Activated CD8-positive, alpha-beta memory T cell treated with anti-CD3 and anti-CD28 coated beads, Interleukin-2, amount 50 U/mL, for 4 hours (primary cell): ENCODE data around the gene GRK7.
"Not testable (repeated sequence)": the region's sequence is repeated elsewhere in the genome, so short reads cannot be mapped to it uniquely, and the experiment has no call there.

Source experiments
- DNase-seq: peaks from one replicate; pipeline ENCODE4 v3.0.0-alpha.2; 2020

The GRK7 gene

DNA sequence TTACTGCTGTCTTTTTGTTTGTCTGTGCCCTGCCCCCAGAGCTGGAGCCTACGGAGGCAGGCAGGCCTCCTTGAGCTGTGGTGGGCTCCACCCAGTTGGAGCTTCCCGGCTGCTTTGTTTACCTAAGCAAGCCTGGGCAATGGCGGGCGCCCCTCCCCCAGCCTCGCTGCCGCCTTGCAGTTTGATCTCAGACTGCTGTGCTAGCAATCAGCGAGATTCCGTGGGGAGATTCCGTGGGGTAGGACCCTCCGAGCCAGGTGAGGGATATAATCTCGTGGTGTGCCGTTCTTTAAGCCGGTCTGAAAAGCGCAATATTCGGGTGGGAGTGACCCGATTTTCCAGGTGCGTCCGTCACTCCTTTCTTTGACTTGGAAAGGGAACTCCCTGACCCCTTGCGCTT lies 656 bp upstream of the GRK7 start:
- not testable (repeated sequence) for DNase-seq

DNA sequence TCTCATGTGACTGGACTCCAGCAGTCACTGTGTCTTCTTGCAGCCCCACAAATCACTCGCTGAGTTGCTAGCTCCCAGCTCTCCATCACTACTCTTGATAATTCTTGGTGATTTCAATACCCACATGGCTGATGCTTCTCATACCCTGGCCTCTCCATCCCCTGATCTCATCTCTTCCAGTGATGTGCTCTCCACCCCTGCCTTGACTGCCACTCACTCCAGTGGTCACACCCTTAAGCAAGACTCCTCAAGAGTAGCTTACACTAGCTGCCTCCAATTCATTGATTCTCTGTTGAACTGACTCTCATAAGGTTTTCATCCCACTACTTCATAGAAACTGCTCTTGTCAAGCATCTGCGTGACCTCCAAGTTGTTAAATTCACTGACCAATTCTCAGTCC lies 837 bp downstream of the GRK7 start:
- no peak for DNase-seq

DNA sequence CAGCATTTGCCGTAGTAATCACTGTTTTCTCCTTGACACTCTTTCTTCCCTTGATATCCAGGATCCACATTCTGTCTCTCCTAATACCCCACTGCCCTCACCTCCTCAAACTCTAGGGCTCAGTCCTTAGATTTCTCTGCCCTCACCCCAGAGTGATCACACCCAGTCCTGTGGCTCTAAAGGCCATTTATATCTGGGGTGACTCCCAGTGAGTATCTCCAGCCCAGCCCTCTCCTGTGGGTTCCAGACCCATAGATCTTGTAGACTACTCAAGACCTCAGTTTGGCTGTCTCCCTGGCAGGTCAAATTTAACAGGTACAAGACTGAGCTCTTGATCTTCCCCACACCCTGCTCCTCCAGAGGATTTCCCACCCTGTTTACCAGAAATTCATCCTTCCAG lies 1.3 kb downstream of the GRK7 start:
- DNase-seq = no peak

DNA sequence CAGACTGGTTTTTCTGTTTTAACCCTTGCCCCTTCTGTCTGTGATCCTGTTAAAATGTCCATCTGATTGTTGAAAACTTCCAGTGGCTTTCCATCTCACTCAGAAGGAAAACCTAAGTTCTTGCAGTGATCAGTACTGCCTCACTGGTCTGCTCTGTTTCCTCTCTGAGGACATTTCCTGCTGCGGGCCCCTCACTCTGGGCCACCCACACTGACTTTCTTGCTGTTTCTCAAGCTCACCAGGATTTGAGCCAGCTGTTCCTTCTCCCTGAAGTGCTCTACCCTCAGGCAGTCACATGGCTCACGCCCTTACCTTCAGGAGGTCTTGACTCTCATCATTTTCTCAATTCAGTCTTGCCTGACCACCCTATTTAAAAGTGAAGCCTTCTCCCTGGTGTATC lies 1.8 kb downstream of the GRK7 start:
- no peak for DNase-seq

DNA sequence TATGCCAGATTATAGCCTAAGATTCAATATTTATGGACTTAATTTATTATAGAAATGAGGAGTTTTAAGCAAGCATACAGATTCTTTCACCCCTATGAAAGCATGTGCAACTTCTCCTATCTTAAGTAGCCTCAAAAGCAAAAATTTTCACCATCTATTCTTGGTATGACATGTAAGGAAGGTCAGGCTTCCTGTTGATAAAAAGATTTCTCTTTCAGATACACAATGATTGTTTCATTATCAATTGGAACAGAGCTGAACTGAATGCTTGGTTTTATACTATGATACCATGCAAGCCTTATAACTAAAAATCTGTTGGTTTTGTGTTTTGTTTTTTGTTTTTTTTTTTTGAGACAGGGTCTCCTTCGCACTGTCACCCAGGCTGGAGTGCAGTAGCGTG lies 3.9 kb downstream of the GRK7 start:
- no peak for DNase-seq

DNA sequence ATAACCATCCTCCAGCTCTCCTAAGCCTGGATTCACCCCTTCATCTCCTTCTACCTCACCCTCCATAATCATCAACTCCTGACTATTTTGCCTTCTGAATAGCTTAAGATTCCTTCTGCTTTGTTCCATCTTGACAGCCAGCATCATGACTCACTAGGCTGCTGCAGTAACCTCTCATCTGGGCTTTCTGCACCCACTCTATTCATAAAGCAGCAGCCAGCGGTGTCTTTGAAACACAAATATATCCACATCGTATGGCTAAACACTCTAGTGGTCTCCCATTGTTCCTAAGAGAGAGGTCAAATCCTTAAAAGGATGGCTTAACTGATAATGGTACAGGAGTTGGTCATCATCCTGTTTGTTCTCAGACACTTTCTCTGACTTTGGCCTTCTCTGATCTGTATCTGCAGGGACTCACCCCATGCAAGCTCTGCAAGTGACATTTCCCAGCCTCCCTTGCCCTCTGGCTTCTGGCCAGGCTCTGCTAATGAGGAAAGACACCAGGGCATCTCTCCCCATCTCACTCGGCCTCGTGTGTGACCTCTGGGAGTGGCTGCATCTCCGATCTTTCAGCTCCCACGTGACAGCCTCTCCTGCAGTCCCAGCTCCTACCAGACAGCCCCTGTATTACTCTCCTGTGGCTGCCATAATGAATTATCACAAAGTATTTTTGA lies 6.2 kb downstream of the GRK7 start:
- DNase-seq = no peak

DNA sequence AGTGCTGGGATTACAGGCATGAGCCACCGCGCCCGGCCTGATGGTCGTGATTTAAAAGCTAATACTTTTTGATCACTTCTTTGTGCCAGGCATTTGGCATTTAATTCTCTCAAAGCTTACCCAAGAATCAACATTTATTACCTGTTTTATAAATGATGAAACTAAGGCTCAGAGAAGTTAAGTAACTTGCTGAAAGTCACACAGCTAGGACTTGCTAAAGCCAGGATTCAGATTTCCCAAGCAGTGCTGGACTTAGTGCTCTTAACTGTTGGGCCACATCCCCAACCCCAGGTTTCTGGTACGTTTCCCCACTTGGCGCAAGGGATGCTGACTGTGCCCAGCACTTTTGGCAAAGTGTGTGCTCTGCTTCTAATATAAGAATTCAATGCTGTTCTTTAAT lies 10.5 kb downstream of the GRK7 start:
- no peak for DNase-seq

DNA sequence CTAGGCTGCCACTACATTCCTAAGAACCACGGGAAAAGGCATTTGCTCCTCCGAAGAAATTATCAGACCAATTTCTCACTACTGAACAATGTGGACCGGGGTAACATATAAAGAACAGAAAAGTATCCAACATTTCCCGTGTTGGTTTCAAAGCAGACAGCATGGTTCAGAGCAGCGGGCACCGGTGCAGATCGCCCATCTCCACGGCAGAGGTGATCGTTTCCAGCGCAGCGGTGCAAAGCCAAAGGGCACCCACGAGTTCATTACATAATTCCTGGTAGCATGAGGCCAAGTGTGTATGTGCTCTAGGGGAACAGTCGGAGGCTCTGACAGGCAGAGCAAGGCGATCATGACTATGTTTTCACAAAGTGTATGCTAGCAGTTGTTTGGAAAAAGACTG lies 13.2 kb downstream of the GRK7 start:
- no peak for DNase-seq

DNA sequence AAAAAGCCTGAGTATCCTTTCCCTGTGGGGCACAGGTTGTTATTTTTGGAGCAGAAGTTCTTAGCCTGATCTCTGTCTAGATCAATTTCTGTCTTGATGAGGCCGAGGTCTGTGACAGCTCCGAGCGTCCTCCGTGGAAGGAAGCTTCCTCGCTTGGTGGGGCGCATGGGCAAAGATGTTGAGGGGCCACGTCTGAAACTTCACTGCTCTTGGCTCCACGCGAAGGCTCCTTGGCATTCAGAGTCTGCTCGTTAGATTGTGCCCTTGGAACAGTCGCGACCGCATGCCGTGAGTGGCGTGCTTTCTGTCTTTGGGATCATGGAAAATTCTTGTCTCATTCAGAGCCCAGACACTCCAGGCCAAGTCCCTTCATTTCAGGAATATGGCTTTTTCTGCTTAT lies 13.7 kb downstream of the GRK7 start:
- no peak for DNase-seq

DNA sequence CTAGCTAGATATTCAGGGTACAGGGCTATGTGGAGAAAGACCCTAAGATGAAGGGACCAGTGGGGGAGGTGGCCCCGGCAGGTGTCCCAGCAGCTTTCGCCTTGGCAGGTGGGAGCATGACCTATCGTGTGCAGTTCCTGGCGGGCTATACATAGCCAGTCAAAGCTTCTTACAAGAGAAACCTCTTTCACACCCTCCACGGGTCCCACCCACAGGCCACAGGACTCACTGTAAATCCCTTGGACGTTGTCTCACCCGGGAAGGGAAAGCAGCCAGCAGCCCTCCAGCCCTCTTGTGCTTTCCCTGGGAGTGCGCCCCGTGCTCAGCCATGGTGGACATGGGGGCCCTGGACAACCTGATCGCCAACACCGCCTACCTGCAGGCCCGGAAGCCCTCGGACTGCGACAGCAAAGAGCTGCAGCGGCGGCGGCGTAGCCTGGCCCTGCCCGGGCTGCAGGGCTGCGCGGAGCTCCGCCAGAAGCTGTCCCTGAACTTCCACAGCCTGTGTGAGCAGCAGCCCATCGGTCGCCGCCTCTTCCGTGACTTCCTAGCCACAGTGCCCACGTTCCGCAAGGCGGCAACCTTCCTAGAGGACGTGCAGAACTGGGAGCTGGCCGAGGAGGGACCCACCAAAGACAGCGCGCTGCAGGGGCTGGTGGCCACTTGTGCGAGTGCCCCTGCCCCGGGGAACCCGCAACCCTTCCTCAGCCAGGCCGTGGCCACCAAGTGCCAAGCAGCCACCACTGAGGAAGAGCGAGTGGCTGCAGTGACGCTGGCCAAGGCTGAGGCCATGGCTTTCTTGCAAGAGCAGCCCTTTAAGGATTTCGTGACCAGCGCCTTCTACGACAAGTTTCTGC lies 15.0 kb downstream of the GRK7 start:
- no peak for DNase-seq

DNA sequence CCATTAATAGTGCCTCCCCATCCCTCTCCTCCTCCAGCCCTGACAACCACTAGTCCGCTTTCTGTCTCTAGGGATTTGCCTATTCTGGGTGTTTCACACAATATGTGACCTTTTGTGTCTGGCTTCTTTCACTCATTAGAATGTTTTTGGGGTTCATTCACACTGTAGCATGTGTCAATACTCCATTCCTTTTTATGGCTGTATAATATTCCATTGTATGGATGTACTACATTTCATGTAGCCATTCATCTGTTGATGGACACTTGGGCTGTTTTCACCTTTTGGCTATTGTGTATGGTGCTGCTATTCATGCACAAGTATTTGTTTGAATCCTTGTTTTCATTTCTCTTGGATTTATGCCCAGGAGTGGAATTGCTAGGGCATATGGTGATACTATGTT lies 16.5 kb downstream of the GRK7 start:
- no peak for DNase-seq

DNA sequence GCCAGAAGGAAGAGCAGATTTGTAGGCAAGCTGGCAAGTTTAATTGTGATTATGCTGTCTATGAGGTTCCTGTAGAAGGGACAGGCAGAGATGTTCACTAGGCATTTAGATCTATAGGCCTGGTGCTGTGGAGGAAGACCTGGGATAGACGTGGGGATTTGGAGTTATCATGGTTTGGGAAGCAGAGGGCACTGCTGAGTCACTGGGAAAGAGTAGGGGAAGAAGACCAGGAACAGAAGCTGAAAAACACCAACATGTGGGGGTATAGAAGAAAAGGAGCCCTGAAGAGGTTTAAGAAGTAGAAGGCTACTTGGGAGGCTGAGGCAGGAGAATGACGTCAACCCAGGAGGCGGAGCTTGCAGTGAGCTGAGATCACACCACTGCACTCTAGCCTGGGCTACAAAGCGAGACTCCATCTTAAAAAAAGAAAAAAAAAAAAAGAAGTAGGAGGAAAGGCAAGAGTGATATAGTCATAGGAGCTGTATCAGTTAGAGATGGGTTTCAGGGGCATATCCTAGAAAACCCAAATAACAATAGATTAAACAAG lies 19.3 kb downstream of the GRK7 start:
- no peak for DNase-seq

DNA sequence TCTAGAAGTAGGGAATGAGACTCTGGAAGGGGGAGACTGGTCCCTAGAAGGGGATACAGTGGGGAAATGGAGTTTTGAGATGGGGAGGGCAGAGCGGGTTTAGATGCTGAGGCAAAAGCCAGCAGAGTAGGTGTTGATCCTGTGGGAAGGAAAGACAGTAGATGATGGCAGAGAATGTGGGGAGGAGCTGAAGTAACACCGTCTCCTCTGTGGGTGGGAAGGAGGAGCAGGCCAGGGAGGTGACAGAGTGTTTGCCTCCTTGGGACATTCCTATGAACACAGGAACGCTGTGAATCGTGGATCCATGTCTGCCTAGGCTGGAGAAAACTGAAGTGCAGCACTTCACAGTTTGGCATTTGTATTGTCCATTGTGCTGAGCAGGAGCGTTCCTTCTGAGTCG lies 20.4 kb downstream of the GRK7 start:
- DNase-seq = no peak

DNA sequence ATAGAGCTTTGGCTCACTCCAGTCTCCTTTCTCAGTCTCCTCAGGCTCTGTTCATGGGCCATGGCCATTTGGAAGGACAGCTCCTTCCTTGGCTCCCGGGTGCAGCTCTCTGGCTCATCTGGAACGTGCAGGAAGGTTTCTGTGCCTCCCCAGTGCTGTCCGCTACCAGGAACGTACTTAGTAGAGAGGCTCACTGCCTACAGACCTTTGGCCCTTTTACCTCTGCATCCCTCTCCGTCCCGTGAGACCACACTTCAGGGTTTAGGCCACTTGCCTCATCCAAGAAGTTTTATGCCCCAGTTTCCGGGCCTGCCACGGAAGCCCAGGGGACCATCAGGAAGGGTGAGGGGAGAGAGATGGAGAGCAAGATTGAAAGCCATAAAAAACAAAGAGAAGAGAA lies 20.9 kb downstream of the GRK7 start:
- DNase-seq = no peak

DNA sequence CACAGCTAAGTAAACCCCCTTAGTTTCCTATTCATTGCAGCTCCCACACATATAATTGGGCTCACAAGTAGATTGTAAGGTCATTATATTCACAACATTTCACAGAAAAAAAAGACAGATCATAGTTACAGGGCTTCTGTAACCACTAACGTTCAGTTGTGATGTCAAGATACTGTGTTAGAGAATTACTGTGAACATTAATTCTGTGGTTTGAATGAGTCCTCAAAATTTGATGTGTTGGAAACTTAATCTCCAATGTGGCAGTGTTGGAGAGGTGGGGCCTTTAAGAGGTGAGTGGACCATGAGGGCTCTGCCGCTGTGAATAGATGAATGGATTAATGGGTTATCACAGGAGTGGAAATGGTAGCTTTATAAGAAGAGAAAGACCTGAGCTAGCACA lies 21.3 kb downstream of the GRK7 start:
- no peak for DNase-seq

DNA sequence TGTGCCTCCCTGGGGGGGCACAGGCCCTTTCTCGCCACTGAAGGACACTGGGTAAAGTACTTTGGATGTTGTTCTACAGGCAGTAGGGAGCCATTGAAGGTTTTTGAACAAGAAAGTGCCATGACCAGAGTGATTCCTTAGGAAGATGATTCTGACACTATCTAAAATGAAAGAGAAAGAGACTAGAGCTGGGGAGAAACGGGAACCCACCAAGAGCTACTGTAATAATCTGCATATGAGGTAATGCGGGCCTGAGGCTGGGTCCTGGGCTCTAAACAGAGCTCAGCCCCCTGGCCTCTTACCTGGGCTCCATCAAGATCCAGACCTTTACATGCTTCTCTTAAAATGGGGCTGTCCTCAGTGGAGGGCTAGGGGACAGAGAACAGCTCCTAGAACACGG lies 24.9 kb downstream of the GRK7 start:
- DNase-seq = no peak

DNA sequence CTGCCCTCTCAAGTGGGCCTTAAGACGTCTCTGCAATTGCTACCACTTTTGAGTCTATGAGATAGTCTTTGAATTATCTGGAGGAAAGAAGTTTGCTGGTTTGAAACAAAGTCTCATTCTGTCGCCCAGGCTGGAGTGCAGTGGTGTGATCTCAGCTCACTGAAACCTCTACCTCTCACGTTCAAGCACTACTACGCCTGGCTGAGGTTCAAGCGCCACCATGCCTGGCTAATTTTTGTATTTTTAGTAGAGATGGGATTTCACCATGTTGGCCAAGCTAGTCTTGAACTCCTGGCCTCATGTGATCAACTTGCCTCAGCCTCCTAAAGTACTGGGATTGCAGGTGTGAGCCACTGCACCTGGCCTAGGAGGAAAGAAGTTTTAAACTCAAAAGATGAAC lies 25.5 kb downstream of the GRK7 start:
- DNase-seq = not testable (repeated sequence)

DNA sequence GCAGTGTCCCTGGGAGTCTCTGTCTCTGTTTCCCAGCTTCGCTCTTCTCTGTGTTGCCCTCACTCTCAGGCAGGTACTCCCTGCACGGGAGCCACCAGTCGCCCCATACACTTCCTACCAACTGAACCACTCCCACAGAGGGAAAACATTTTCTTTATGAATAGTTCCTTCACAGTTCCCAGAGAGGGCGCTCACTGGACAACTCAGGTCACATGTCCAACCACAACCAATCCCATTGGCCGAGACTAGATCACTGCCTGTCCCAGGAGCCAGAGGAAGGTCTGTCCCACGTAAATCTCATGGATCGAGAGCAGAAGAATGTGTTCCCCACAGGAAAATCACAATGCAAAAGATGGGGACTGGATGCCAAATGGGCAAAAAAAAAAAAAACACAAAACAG lies 26.1 kb downstream of the GRK7 start:
- DNase-seq = no peak

DNA sequence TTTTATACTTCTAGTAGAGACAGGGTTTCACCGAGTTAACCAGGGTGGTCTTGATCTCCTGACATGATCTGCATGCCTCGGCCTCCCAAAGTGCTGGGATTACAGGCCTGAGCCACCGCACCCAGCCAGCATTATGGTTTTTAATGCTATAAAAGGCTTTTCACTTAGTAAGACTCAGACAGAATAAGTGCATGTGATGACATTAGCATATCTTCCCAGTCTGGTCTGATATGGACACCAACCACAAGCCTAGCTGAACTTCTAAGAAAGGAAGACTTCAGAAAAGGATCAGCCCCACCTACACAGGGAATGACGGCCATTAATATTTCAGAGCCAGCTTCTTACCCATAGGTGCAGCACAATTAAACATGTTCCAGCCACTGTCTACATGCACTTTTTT lies 27.0 kb downstream of the GRK7 start:
- DNase-seq = no peak

DNA sequence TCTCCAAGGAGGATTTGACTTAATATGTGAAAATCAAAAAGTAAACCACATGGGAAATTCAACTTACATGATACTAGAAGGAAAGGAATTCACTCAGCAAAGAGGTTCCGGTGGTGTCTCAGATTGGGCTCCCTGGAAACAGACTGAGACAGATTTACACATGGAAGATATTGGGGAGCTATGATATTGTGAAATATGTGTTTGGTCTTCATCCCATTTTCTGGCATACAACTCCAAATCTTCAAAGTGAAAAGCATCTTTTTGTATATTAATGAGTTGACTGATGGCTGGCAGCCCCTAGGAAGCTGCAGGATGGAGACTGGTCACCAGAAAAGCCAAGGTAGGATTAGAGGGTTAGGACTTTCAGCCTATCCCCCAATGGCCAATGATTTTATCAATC lies 29.3 kb downstream of the GRK7 start:
- DNase-seq = no peak

DNA sequence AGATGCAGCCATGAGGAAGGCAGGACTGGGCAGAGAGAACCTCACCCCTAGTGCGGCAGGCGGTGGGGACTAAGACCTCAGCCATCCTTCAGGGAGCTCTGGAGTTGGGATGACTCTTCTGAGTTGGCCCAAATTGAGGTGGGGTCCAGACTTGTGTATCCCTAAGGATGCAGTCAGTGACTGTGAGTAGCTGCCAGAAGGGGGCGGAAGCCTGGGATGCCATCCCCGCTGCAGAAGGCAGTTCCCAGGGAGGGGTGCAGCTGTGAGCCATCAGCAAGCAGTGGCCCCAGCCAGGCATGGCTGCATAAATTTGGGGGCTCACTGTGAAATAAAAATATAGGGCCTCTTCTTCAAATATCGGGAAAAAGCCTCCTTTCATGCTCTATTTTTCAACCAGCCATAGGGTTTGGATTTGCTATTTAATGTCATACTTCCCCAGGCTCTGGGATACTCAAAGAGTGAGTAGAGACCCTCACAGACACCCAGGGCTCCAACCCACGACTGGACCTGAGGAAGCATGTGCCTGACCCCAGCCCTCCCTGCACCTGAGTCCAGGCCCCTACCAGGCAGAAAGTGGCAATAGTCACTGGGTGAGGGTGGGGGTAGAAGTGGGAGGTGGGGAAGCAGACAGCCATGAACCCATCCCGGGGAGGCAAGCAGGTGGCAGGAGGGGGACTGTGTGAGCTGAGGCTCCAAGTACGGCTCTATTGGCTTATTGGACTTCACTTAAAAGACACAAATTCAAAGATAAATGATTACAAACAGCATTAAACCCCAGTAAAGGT lies 30.5 kb downstream of the GRK7 start:
- DNase-seq = no peak

DNA sequence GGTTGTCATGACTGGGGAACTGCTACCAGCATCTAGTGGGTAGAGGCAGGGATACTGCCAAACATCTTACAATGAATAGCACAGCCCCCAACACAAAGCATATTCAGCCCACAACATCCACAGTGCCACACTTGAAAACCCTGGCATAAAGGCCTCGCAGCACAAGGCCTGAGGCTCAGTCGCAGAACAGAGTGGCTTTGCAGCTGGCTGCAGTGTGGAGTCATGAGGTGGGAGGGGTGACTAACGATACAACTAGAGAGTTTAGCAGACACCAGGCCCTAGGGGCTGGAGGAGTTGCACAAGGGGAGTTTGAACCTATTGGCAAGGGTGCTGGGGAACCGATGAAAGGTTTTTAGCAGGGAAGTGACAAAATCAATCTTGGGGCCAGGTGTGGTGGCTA lies 32.1 kb downstream of the GRK7 start:
- peak; percentile 17 for DNase-seq

DNA sequence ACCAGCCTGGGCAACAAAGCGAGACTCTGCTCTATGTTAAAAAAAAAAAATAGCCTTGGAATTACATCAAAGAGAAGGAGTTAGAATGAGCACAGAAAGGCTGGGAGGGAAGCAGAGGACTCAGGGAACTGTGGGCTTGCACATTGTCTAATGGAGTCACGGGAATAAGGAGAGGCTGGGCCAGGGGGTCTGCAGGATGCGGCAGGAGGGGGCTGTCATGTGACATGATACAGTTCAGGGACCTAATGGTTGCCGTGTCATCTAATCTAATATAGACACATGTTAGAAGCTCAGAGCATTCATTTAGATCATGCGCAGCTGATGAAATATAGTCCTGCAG lies 32.5 kb downstream of the GRK7 start:
- no peak for DNase-seq
